Endothelial cell of umbilical vein (primary cell): ENCODE measurements around the gene TRAPPC4. TPM values are rescaled to one million over a fixed set of nuclear protein-coding genes. Genes with fewer than 3 reads are reported as not detected.

Experiments used
- BruUV-seq: library from RNA; stranded (reverse); fragments of 400-500 nt; replicated peaks from 2 replicates; lab custom pipeline; 2021; lab: Mats Ljungman, UMichigan
- CTCF ChIA-PET: fragments of 300-600, 350-600 bp; sonication (Branson Sonifier 250); formaldehyde crosslinking; loops from one replicate; lab custom pipeline; 2021; ENCODE audit warnings: antibody characterized with exemption, inconsistent platforms; lab: Charles Lee
- POLR2A ChIA-PET: fragments of 300-600, 350-600 bp; sonication (Branson Sonifier 250); formaldehyde crosslinking; loops from one replicate; lab custom pipeline; 2021; ENCODE audit warnings: antibody characterized with exemption, inconsistent platforms; lab: Charles Lee
- DNase-seq: peaks from one replicate; pipeline ENCODE4 v3.0.0-alpha.2; 2011; ENCODE audit warnings: low read depth, low spot score
- FAIRE-seq: peaks from 2 replicates; lab custom pipeline; 2011; peaks lifted over from hg19 to GRCh38; lab: Jason Lieb, UNC
- H2AFZ ChIP-seq: 2 replicates; pipeline ENCODE4 v1.6.0; 2012; ENCODE audit warnings: low read depth, low read length, control low read depth, inconsistent platforms
- H3K27ac ChIP-seq: 2 replicates; pipeline ENCODE4 v1.5.1; 2011; ENCODE audit warnings: low read depth, mild to moderate bottlenecking, control low read depth, low read length, moderate library complexity; ENCODE audit not compliant: insufficient read depth
- H3K27me3 ChIP-seq, 2 experiments: 2 replicates each; pipeline versions ENCODE4 v1.6.0 to v1.6.1; 2011; ENCODE audit warnings: low read length in 2 of 2, mixed read lengths in 1 of 2; ENCODE audit not compliant: control insufficient read depth in 2 of 2, insufficient read depth in 2 of 2
- H3K36me3 ChIP-seq, 2 experiments: 2 replicates in 1 of 2; 3 replicates in 1 of 2; pipeline ENCODE4 v1.5.1; 2011; ENCODE audit warnings: low read length in 2 of 2, mild to moderate bottlenecking in 1 of 2, moderate library complexity in 1 of 2; ENCODE audit not compliant: control insufficient read depth in 2 of 2, insufficient read depth in 2 of 2; ENCODE audit errors: extremely low read depth in 1 of 2
- H3K4me1 ChIP-seq: 3 replicates; pipeline ENCODE4 v1.5.1; 2011; ENCODE audit warnings: mild to moderate bottlenecking, low read length; ENCODE audit not compliant: control insufficient read depth, insufficient read depth; ENCODE audit errors: extremely low read depth
- H3K4me2 ChIP-seq: 2 replicates; pipeline ENCODE4 v1.6.1; 2011; ENCODE audit warnings: low read length, control low read depth, mixed read lengths; ENCODE audit not compliant: insufficient read depth
- H3K4me3 ChIP-seq, 3 experiments: fragments of 200-600 bp in 1 of 3; sonication (generic), shearing (Covaris generic) in 1 of 3; replicated peaks in 1 of 3; 2 replicates each; pipeline ENCODE4 v1.5.1; 2011 to 2016; ENCODE audit warnings: control low read depth in 3 of 3, low read length in 3 of 3, mild to moderate bottlenecking in 2 of 3, inconsistent platforms in 1 of 3, low read depth in 1 of 3, moderate library complexity in 1 of 3; ENCODE audit not compliant: insufficient read depth in 1 of 3
- H3K79me2 ChIP-seq: 2 replicates; pipeline ENCODE4 v1.6.0; 2012; ENCODE audit warnings: low read length, inconsistent platforms; ENCODE audit not compliant: control insufficient read depth, insufficient read depth
- H3K9ac ChIP-seq: replicated peaks from 2 replicates; pipeline ENCODE3; 2011; ENCODE audit warnings: low read length, control low read depth; ENCODE audit not compliant: insufficient read depth; ENCODE audit errors: extremely low read depth
- H3K9me1 ChIP-seq: replicated peaks from 3 replicates; pipeline ENCODE4 v1.6.0; 2011; ENCODE audit warnings: mild to moderate bottlenecking, low read length; ENCODE audit not compliant: control insufficient read depth, insufficient read depth; ENCODE audit errors: extremely low read depth
- H3K9me3 ChIP-seq: replicated peaks from 2 replicates; pipeline ENCODE4 v1.5.1; 2012; ENCODE audit warnings: low read length, inconsistent platforms; ENCODE audit not compliant: control insufficient read depth, insufficient read depth
- H4K20me1 ChIP-seq: replicated peaks from 2 replicates; pipeline ENCODE3; 2011; ENCODE audit warnings: mild to moderate bottlenecking, low read length; ENCODE audit not compliant: control insufficient read depth, insufficient read depth; ENCODE audit errors: extremely low read depth
- EZH2 ChIP-seq: IDR thresholded peaks from 2 replicates; pipeline ENCODE4 v1.6.1; 2012; ENCODE audit warnings: borderline replicate concordance, low read depth, mild to moderate bottlenecking, moderate library complexity, low read length, inconsistent platforms; ENCODE audit not compliant: severe bottlenecking
- FOS ChIP-seq: IDR thresholded peaks from 2 replicates; pipeline ENCODE4 v1.6.1; 2011; ENCODE audit warnings: mild to moderate bottlenecking, low read length, moderate library complexity, borderline replicate concordance; ENCODE audit not compliant: insufficient read depth
- GATA2 ChIP-seq: IDR thresholded peaks from 2 replicates; pipeline ENCODE4 v1.7.0; 2011; ENCODE audit warnings: low read depth, mild to moderate bottlenecking, moderate library complexity, mixed read lengths, low read length; ENCODE audit not compliant: insufficient read length, insufficient read depth
- JUN ChIP-seq: IDR thresholded peaks from 2 replicates; pipeline ENCODE4 v1.6.1; 2011; ENCODE audit warnings: borderline replicate concordance, low read depth; ENCODE audit not compliant: insufficient read length, insufficient read depth
- MYC ChIP-seq: IDR thresholded peaks from one replicate; pipeline ENCODE4 v1.6.1; 2011; ENCODE audit warnings: mild to moderate bottlenecking, low read depth, low read length
- POLR2A ChIP-seq: IDR thresholded peaks from 2 replicates; pipeline ENCODE4 v1.6.1; 2012; ENCODE audit warnings: low read depth, mild to moderate bottlenecking, control low read depth, low read length
- POLR2AphosphoS5 ChIP-seq: IDR thresholded peaks from 2 replicates; pipeline ENCODE4 v1.6.1; 2012; ENCODE audit warnings: low read depth, mild to moderate bottlenecking, control low read depth, low read length, moderate library complexity; ENCODE audit not compliant: insufficient read depth
- dilution Hi-C: fragments of 300-500 bp; cut with MboI; formaldehyde crosslinking; loops from one replicate; pipeline ENCODE4 v1.15.0; 2019; ENCODE audit warnings: low sequenced_read_pairs; ENCODE audit not compliant: extremely low pct_ligation_motif_present
- intact Hi-C: fragments of 100-400 bp; cut with micrococcal nuclease; formaldehyde crosslinking; loops from one replicate; pipeline ENCODE4 v1.10.0; 2022
- polyA plus RNA-seq, 4 experiments: library from polyadenylated mRNA; depleted of rRNA in 3 of 4; stranded (reverse) in 3 of 4; unstranded in 1 of 4; fragments of >200 nt; gene quantifications; 2 replicates each; pipeline versions ENCODE4 v1.2.1 to v1.2.3, GENCODE V29; 2011 to 2012; ENCODE audit warnings: missing spikeins in 1 of 4
- total RNA-seq: library from RNA; stranded (reverse); gene quantifications from 2 replicates; pipeline ENCODE4 v1.2.3, GENCODE V29; 2021
- TF ChIP-seq, protein P1 (sequence below), 2 donors: IDR thresholded peaks; 1 replicate in 1 of 2; 2 replicates in 1 of 2; pipeline ENCODE4 v1.5.1; 2011; ENCODE audit warnings: low read length in 2 of 2, mild to moderate bottlenecking in 2 of 2, moderate library complexity in 2 of 2, control low read depth in 1 of 2, inconsistent platforms in 1 of 2, low read depth in 1 of 2; ENCODE audit not compliant: insufficient read depth in 1 of 2; ENCODE audit errors: extremely low read depth in 1 of 2
- TF ChIP-seq, protein P2 (sequence below): IDR thresholded peaks from 2 replicates; pipeline ENCODE4 v1.6.1; 2011; ENCODE audit not compliant: insufficient read depth, insufficient read length

The TRAPPC4 gene
- total and polyA plus RNA-seq, 2 donors (not counting 3 experiments of a cell fraction or from before 2014, with no cell fraction given) = 64.2 to 224 TPM

DNA sequence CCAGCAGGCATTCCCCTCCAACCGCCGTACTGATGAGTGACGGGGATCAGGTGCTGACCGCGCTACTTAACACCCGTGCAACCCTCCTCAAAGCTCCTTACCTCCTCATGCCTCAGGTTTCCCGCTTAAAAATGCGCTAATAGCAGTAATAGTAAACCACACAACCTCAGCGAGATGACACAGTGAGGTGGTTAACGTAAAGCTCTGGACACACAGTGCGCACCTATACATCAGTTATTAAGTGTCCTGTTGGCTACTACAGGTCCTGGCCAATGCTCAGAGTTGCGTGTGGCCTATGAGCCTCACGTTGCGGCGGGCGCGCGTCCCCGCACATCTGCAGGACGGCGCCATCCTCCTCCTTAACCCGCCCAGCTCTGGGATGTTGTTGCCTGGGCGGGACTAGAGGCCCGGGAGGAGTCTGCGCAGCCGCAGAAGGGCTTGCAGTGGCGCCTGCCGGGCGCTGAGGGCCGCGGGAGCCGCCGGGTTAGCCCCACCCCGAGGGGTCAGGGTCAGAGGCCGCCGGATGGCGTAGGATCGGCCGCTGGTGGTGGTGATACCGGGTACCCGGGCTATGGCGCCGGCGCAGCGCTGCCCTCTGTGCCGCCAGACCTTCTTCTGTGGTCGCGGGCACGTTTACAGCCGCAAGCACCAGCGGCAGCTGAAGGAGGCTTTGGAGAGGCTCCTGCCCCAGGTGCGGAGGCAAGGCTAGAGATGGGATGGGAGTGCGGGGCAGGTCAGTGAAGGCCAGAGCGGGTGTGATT, 20.8 kb upstream of the TRAPPC4 start, which contains the start of gene CENATAC:
Gene CENATAC, plus strand, starts transcription at position 512 of the 761 bp plus-strand sequence. Its CDS starts 60 bp downstream, at position 572.
- dilution Hi-C loops (no loop called here), intact Hi-C loops (loop anchor here (1.0 to 5.0 kb wide), 2 partner anchors 20 to 59 kb away; partner anchors contain the start of genes HYOU1, RPS25 and TRAPPC4)
- Histone ChIP-seq H3K79me2 (peaks cover 8% of the 10 kb centered on the region), H3K4me1 (peaks cover 18% of the 10 kb centered on the region), H3K36me3 (peaks cover 0 to 3% of the 10 kb centered on the region in 2 experiments), H3K4me3 (peak within 1 kb of the TSS; percentile 61 to 81 (median 62)), H3K9me3 (no peaks in the 10 kb centered on the region), H4K20me1 (no peaks in the 10 kb centered on the region), H3K4me2 (peak within 1 kb of the TSS; percentile 82), H3K9me1 (no peaks in the 10 kb centered on the region), H3K27me3 (no peaks in the 10 kb centered on the region), H2AFZ (peak within 1 kb of the TSS; percentile 66), H3K9ac (peak within 1 kb of the TSS; percentile 50), H3K27ac (peak within 1 kb of the TSS; percentile 26)
- CTCF ChIA-PET = interaction anchor here (0.5 to 1.6 kb wide), 9 partner anchors 13 to 403 kb away, joined by 3 to 4 read pairs (median 3); no protein-coding TSS in a partner anchor
- TF ChIP-seq GATA2 = no peak
- TF ChIP-seq POLR2A = peak; percentile 93
- peak; percentile 84 for TF ChIP-seq POLR2AphosphoS5
- peak; percentile 92 for DNase-seq
- no TSS peak for BruUV-seq
- POLR2A ChIA-PET = interaction anchor here (0.6 to 1.4 kb wide), 2 partner anchors 20 to 207 kb away, joined by 4 to 6 read pairs; partner anchors contain the start of genes DDX6, RPS25 and TRAPPC4
- FAIRE-seq = peak; percentile 90

DNA sequence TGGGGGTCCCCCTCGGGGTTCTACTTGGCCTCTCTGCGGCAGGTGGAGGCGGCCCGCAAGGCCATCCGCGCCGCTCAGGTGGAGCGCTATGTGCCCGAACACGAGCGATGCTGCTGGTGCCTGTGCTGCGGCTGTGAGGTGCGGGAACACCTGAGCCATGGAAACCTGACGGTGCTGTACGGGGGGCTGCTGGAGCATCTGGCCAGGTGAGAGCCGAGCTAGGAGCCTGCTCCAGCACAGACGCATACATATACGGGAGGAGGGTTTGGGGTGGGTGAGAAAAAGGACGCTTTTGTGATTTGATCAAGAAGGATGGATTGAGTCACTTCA, 20.2 kb upstream of the TRAPPC4 start:
- Histone ChIP-seq H3K9me1 (no peaks in the 10 kb centered on the region), H3K4me2 (peak overlapping the region; percentile 82), H3K4me3 (peak overlapping the region; percentile 61 to 81 (median 62)), H3K4me1 (peaks cover 18% of the 10 kb centered on the region), H3K79me2 (peaks cover 8% of the 10 kb centered on the region), H3K27me3 (no peaks in the 10 kb centered on the region), H3K36me3 (peaks cover 2 to 6% of the 10 kb centered on the region in 2 experiments), H3K9me3 (no peaks in the 10 kb centered on the region), H3K27ac (peak overlapping the region; percentile 26), H3K9ac (peak overlapping the region; percentile 50), H4K20me1 (no peaks in the 10 kb centered on the region), H2AFZ (peak overlapping the region; percentile 46)
- DNase-seq (no peak), FAIRE-seq (no peak)
- ChIA-PET CTCF (interaction anchor here (1.0 to 1.6 kb wide), 5 partner anchors 18 to 403 kb away, joined by 3 to 4 read pairs (median 3); partner anchors contain the start of gene TRAPPC4), POLR2A (interaction anchor here (1.4 kb wide), 1 partner anchor 20 kb away, joined by 6 read pairs; the partner anchor contains the start of genes RPS25 and TRAPPC4)
- intact Hi-C loops (loop anchor here (1.0 to 5.0 kb wide), 2 partner anchors 20 to 59 kb away; partner anchors contain the start of genes HYOU1, RPS25 and TRAPPC4), dilution Hi-C loops (no loop called here)
- BruUV-seq = no TSS peak
- TF ChIP-seq JUN = no peak
- TF ChIP-seq, protein P1, sequence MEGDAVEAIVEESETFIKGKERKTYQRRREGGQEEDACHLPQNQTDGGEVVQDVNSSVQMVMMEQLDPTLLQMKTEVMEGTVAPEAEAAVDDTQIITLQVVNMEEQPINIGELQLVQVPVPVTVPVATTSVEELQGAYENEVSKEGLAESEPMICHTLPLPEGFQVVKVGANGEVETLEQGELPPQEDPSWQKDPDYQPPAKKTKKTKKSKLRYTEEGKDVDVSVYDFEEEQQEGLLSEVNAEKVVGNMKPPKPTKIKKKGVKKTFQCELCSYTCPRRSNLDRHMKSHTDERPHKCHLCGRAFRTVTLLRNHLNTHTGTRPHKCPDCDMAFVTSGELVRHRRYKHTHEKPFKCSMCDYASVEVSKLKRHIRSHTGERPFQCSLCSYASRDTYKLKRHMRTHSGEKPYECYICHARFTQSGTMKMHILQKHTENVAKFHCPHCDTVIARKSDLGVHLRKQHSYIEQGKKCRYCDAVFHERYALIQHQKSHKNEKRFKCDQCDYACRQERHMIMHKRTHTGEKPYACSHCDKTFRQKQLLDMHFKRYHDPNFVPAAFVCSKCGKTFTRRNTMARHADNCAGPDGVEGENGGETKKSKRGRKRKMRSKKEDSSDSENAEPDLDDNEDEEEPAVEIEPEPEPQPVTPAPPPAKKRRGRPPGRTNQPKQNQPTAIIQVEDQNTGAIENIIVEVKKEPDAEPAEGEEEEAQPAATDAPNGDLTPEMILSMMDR (IDR thresholded peaks at IDR 0.05; ENCODE audit: extremely low read depth in 1 of 2, insufficient read depth in 1 of 2, low read depth in 1 of 2, low read length in 2 of 2) = no peak
- no peak for TF ChIP-seq GATA2
- no peak for TF ChIP-seq FOS
- no peak for TF ChIP-seq EZH2
- TF ChIP-seq POLR2AphosphoS5 = no peak
- TF ChIP-seq MYC = no peak
- no peak for TF ChIP-seq POLR2A
- TF ChIP-seq, protein P2, sequence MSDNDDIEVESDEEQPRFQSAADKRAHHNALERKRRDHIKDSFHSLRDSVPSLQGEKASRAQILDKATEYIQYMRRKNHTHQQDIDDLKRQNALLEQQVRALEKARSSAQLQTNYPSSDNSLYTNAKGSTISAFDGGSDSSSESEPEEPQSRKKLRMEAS = no peak
